Nephron progenitor cell (in vitro differentiated cells): ENCODE data around the gene GPRIN1.
"Not testable (repeated sequence)": the region's sequence is repeated elsewhere in the genome, so short reads cannot be mapped to it uniquely, and the experiment has no call there.

Source experiments
- DNase-seq: peaks from one replicate; pipeline ENCODE4 v3.0.0; 2021
- H3K27ac Mint-ChIP-seq: 2 replicates; pipeline ENCODE4 v1.8.0; 2021; ENCODE audit warnings: mild to moderate bottlenecking, moderate library complexity, mixed read lengths
- H3K27me3 Mint-ChIP-seq: 2 replicates; pipeline ENCODE4 v1.8.0; 2021; ENCODE audit warnings: mild to moderate bottlenecking, low read depth, mixed read lengths; ENCODE audit not compliant: poor library complexity
- H3K36me3 Mint-ChIP-seq: 2 replicates; pipeline ENCODE4 v1.8.0; 2021; ENCODE audit warnings: low read depth, mixed read lengths
- H3K4me1 Mint-ChIP-seq: 2 replicates; pipeline ENCODE4 v1.8.0; 2021; ENCODE audit warnings: mixed read lengths
- H3K4me3 Mint-ChIP-seq: 2 replicates; pipeline ENCODE4 v1.8.0; 2021; ENCODE audit warnings: mild to moderate bottlenecking, moderate library complexity, mixed read lengths
- H3K9me3 Mint-ChIP-seq: 2 replicates; pipeline ENCODE4 v1.8.0; 2021; ENCODE audit warnings: mild to moderate bottlenecking, moderate library complexity, mixed read lengths
- TF ChIP-seq, protein P1 (sequence below): fragments of 200-600 bp; sonication (generic); IDR thresholded peaks from 2 replicates; pipeline ENCODE4 v1.5.0; 2021; ENCODE audit warnings: antibody characterized with exemption

The GPRIN1 gene

GRCh38 chr5:176603091-176603490 is 6.9 kb downstream of the GPRIN1 start:
- Mint-ChIP-seq H3K27ac (peak overlapping the region; percentile 14), H3K27me3 (peaks cover 11% of the 10 kb centered on the region), H3K4me3 (no peak overlapping the region), H3K4me1 (peaks cover 34% of the 10 kb centered on the region), H3K9me3 (no peaks in the 10 kb centered on the region), H3K36me3 (peaks cover 7% of the 10 kb centered on the region)
- no peak for DNase-seq
- TF ChIP-seq, protein P1, sequence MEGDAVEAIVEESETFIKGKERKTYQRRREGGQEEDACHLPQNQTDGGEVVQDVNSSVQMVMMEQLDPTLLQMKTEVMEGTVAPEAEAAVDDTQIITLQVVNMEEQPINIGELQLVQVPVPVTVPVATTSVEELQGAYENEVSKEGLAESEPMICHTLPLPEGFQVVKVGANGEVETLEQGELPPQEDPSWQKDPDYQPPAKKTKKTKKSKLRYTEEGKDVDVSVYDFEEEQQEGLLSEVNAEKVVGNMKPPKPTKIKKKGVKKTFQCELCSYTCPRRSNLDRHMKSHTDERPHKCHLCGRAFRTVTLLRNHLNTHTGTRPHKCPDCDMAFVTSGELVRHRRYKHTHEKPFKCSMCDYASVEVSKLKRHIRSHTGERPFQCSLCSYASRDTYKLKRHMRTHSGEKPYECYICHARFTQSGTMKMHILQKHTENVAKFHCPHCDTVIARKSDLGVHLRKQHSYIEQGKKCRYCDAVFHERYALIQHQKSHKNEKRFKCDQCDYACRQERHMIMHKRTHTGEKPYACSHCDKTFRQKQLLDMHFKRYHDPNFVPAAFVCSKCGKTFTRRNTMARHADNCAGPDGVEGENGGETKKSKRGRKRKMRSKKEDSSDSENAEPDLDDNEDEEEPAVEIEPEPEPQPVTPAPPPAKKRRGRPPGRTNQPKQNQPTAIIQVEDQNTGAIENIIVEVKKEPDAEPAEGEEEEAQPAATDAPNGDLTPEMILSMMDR: no peak

DNA sequence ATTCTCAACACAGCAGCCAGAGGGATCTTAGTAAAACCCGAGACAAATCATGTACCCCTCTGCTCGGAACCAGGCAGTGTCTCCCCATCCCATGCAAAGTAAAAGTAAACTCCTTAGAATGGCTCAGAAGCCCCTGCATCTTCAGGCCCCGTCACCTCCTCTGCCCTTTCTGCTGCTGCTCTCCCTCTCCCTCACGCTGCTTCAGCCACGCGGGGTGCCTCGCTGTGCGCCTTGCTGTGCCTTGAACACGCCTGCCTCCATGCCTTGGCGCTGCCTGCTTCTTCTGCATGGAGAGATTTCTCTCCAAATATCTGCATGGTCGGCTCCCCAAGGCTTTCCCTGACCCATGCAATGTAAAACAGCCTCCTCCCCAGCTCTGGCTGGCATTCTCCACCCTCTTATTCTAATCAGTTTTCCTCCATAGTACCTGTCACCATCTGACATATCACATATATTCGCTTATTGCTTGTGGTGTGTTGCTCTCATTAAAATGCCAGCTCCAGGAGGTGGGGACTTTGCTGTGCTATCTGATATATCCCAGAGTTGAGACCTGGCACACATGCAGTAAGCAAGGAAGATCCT is 8.0 kb downstream of the GPRIN1 start:
- Mint-ChIP-seq H3K4me1 (peaks cover 34% of the 10 kb centered on the region), H3K4me3 (no peak overlapping the region), H3K27me3 (peaks cover 10% of the 10 kb centered on the region), H3K9me3 (no peaks in the 10 kb centered on the region), H3K36me3 (peaks cover 7% of the 10 kb centered on the region), H3K27ac (peak overlapping the region; percentile 55)
- TF ChIP-seq, protein P1: no peak
- DNase-seq: no peak

DNA sequence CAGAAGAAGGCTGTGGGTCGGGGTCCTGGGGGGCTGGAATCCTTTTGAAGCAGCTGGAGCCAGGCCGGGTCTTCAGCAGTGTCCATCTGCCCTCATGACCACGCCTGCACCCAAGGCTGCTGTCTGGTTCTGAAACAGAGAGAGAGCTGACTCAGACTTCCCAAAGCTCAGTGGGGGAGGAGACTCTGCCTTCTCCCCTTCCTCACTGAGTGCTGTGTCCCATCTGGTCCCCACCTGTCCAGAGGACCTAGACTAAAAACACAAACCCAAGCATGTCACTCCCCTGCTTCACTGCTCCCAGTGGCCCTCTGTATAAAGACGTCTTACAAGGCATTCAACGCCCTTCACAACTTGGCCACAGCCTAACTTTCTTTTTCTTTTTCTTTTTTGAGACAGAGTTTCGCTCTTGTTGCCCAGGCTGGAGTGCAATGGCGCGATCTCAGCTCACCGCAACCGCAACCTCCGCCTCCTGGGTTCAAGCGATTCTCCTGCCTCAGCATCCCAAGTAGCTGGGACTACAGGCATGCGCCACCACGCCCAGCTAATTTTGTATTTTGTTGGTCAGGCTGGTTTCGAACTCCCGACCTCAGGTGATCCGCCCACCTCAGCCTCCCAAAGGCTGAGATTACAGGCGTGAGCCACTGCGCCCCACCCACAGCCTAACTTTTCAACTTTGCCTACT is 10.1 kb downstream of the GPRIN1 start:
- not testable (repeated sequence) for H3K9me3 Mint-ChIP-seq, H3K4me3 Mint-ChIP-seq, DNase-seq

DNA sequence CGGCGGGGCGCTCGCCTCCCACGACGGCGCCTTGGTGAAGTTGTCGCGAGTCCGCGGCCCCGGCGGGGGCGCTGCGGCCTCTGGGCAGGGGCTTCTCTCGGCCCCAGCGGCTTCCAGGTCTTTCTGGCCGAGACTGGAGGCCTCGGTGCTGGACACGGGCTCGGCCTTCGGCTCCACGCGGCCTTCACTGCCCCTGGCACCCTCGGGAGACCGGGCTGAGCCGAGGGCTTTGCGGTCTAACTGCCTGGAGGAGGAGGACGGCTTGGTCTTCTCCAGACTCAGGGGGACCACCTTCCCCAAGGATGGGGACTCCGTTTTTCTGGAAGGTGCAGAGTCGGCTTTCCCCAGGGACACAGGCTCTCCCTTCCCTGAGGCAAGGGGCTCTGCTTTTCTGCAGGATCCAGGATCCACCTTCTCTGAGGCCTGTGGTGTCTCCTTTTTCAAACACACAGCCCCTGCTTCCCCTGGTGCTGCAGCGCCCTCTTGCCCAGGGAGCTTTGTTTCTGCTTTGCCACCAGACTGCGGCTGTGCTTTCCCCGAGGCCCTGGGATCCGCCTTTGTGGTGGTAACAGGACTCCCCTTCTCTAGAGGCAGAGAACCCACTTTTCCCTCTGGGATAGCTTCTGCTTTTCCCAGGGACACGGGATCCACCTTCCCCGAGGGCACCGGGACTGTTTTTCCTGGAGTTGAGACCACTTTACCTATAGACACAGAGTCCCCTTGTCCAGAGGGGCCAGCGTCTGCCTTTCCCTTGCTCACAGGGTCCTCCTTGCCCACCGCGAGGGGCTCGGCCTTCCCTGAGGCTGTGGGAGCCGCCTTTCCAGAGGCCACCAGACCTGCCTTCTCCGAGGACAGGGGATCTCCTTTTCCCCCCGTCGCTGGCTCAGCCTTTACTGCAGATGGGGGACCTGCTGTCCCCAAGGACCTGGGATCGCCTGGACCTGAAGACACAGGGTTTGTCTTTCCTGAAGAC is 12.3 kb downstream of the GPRIN1 start:
- H3K27me3 Mint-ChIP-seq: peaks cover 31% of the 10 kb centered on the region
- no peaks in the 10 kb centered on the region for H3K9me3 Mint-ChIP-seq
- no peak overlapping the region for H3K27ac Mint-ChIP-seq
- TF ChIP-seq, protein P1: no peak
- DNase-seq: no peak
- no peak overlapping the region for H3K4me3 Mint-ChIP-seq
- H3K36me3 Mint-ChIP-seq: peaks cover 7% of the 10 kb centered on the region
- peaks cover 9% of the 10 kb centered on the region for H3K4me1 Mint-ChIP-seq

More for the DNA sequence above, 10.1 kb downstream of the GPRIN1 start:
- Mint-ChIP-seq H3K27me3 (peaks cover 22% of the 10 kb centered on the region), H3K4me1 (peaks cover 26% of the 10 kb centered on the region)
- H3K27ac Mint-ChIP-seq, H3K36me3 Mint-ChIP-seq: not testable (repeated sequence)

DNA sequence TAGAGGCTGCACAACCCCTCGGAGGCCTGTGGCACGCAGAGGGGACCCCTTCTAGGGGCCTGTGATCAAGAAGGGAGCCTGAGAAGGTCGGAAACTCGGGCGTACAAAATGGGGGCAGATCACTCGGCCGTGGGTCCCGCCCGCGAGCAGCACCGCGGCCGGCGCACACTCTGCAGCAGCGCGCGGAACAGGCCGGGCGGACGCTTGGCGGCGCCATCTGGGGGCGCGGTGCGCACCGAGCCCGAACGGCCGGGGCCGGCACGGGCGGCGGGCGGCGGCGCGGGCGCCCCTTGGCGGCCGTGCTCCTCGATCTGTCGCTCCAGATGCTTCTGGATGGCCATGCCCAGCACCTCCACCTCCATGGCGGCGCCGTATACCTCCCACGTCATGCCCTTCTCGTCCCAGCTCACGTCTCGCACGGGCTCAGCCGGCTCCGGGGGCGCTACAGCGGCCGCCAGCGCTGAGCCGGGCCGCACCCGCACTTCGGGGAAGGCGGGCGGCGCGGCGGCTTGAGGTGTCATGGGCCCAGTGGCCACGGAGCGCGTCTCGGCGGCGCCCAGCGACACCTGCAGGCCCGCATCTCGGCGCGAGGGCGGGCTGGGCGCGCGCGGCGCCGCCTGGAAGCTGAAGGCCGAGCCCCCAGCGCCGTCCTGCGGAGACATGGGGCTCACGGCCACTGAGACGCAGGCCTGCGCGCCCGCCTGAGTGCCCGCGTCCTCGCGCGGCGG is 13.1 kb downstream of the GPRIN1 start:
- Mint-ChIP-seq H3K27ac (no peak overlapping the region), H3K36me3 (peaks cover 7% of the 10 kb centered on the region), H3K4me1 (peaks cover under 1% of the 10 kb centered on the region), H3K4me3 (peak overlapping the region; percentile 62), H3K9me3 (no peaks in the 10 kb centered on the region), H3K27me3 (peaks cover 31% of the 10 kb centered on the region)
- peak; percentile 48 for DNase-seq
- TF ChIP-seq, protein P1: no peak
